HG03439 (cell line): ENCODE results near the gene DLEC1.
"Not testable (repeated sequence)": the region's sequence is repeated elsewhere in the genome, so short reads cannot be mapped to it uniquely, and the experiment has no call there.

Experiments
- ATAC-seq: cut with Tn5 transposase; IDR thresholded peaks from one replicate; pipeline ENCODE4 v1.9.1; 2021; ENCODE audit warnings: mild to moderate bottlenecking, moderate library complexity; ENCODE audit not compliant: unreplicated experiment

DLEC1 gene

DNA sequence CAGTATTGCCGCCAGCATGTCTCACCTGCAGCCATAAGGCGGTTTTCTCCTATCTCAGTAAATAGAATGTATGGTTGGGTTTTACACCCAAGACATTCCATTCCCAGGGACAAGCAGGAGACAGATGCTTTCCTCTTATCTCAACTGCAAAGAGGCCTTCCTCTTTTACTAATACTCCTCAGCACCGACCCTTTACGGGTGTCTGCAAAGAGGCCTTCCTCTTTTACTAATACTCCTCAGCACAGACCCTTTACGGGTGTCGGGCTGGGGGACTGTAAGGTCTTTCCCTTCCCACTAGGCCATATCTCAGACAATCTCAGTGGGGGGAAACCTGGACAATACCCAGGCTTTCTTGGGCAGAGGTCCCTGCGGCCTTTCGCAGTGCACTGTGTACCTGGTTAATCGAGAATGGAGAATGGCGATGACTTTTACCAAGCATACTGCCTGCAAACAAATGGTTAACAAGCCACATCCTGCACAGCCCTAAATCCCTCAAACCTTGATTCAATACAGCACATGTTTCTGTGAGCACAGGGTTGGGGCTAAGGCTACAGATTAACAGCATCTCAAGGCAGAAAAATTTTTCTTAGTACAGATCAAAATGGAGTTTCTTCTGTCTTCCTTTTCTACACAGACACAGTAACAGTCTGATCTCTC lies 96.7 kb downstream of the DLEC1 start:
- not testable (repeated sequence) for ATAC-seq

DNA sequence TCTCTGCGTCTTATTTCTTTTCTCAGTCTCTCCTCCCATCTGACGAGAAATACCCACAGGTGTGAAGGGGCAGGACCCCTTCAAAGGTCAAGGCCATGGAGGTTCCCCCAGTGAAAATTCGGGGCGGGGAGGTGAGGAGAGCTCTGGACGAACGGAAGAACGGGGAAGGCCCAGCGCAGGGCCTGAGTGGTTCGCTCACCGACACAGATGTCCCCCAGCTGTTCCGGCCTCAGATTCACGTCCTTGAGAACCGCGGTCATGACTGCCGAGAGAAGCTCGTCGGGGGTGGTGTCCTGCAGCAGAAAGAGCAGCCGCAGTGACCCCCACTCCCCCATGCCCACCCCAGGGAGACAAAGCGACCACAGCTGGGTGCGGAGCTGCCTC lies 97.4 kb downstream of the DLEC1 start:
- no peak for ATAC-seq

DNA sequence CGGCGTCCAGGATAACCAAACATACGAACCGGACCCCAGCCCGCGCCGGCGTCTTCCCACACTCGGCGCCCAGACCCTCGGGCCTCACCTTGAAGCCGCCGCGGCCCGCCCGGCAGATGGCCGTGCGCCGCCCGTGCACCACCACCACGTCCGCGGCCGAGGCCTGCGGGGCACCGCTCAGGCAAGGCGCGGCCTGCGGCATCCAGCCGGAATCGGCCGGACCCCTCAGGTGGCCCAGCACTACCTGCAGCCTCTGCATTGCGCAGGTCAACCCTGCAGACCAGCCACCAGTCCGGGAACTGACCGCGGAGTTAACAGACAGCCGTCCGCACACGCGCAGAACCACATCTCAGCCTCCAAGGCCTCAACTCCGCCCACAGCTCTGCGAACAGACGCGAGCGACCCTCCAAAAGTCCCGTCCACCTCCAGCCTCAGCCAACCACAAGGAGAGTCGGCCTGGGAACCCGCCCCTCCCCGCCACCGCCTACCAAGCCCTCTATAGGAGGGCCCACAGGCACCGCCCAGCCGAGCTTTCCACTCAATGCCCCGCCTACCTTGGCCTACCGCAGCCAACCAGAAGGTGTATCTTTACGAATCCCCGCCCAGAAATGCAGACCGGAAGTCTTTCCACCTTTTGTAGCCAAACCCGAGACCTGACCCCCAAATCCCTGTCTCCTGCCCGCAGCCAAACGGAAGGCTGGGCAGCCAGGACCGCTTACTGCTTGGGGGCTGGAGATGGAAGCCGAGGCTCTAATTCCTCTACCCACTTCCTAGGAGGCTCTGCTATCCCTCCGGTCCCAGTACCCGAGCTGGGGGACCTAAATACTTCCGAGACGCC lies 98.0 kb downstream of the DLEC1 start, which contains the start of gene ACAA1:
Gene ACAA1, minus strand, starts transcription at position 351 of the 838 bp plus-strand sequence. Its CDS starts 92 bp downstream, at position 259.
- ATAC-seq = peak; percentile 87

DNA sequence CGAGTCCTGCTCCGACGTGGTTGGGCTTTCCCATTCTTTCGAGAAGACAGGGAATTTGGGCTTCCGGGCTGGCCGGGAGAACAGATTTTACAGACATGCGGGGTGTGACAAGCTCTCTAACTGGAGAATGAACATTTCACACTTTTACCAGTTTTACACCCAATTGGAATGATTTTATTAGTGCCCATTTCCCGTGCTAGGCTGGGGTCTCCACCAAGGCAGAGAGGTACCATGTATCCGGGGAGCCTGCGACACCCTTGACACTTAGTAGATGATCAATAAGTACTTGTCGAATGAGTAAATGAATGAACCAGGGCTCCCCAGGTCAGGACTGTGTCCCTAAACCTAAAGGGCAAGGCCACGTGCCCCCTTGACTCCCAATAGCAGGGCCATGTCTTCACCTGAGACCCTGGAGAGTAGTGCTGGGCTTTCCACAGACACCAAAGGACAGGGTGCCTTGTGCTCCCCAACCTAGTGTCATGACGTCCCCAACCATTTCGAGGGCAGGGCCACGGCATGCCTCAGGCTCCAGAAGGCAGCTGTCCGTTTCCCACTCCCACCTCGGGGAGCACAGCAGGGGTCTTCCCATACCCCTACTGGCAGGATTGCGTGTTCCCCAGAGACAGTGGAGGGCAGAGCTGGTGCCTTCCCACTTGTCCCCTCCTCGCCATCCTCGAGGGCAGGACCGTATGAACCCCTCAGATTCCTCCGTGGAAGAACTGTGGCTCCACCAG lies 98.8 kb downstream of the DLEC1 start:
- no peak for ATAC-seq

DNA sequence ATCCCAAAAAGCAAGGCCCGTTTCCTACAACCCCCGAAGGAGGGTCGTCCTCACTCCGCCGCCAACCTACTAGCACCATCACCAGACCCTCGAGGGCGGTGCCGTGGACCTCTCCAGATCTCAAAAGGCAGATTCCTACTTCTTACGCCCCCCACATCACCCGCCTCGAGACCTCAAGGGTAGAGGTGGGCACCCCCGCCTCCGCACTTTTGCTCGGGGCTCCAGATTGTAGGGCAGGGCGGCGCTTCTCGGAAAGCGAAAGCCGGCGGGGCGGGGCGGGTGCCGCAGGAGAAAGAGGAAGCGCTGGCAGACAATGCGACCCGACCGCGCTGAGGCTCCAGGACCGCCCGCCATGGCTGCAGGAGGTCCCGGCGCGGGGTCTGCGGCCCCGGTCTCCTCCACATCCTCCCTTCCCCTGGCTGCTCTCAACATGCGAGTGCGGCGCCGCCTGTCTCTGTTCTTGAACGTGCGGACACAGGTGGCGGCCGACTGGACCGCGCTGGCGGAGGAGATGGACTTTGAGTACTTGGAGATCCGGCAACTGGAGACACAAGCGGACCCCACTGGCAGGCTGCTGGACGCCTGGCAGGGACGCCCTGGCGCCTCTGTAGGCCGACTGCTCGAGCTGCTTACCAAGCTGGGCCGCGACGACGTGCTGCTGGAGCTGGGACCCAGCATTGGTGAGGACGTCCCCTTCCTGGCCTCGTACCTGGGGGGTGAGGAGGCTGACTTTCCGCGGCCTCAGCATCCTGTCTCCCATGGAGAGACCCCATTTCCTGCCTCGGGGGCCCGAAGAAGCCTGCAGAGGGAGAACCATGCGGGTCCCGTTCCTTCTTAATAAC lies 99.6 kb downstream of the DLEC1 start, which contains the start of gene MYD88:
Gene MYD88, plus strand, starts transcription at position 313 of the 842 bp plus-strand sequence. Its CDS starts 40 bp downstream, at position 353.
- ATAC-seq = peak; percentile 45

DNA sequence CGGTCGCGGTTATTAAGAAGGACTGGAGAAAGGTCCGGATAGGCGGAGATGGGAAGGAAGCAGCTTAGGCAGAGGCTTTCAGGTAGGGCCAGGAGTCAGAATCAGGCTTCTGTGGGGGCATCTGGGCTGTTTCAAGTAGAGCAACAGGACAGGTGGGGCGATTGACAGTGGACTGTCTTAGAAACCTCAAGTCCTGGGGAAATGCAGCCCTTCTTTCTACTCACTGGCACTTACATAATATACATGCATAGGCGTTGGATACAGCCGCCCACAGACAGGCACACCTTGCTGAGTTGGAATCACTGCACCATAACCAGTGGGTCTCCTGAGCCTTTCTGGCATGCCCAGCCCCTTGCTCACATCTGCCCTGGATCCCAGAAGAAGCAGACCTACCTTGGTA lies 100.2 kb downstream of the DLEC1 start:
- ATAC-seq = no peak

DNA sequence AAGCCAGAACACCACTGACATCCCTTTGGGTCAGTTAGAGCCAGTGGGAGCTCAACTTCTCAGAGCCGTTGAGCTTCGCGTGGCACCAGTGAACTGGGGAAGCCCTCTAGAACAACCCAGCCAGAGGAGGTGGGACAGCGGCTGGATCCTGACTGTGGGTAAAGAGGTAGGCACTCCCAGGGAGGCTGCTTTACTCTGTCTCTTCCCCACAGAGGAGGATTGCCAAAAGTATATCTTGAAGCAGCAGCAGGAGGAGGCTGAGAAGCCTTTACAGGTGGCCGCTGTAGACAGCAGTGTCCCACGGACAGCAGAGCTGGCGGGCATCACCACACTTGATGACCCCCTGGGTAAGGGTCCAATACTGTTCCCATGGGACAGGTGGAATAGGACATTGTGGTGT lies 100.6 kb downstream of the DLEC1 start:
- ATAC-seq = no peak

DNA sequence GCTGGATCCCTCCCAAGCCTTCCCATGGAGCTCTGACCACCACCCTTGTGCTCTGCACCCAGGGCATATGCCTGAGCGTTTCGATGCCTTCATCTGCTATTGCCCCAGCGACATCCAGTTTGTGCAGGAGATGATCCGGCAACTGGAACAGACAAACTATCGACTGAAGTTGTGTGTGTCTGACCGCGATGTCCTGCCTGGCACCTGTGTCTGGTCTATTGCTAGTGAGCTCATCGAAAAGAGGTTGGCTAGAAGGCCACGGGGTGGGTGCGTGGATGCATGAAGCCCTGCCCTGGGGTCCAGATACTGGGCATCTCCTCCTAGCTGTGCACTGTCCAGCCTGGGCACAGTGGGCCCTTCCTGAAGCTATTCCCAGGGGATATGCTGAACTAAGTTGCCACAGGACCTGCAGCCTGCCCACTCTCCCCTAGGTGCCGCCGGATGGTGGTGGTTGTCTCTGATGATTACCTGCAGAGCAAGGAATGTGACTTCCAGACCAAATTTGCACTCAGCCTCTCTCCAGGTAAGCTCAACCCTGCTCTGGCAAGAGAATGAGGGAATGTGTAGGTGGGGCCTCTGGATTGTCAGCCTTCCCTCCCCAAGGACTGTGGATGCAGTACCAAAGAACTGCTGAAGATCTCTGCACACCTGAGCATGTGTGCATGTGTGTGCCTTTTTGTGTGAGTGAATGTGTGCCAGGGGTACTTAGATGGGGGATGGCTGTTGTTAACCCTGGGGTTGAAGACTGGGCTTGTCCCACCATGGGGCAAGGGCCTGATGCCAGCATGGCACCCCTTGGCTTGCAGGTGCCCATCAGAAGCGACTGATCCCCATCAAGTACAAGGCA lies 101.5 kb downstream of the DLEC1 start:
- ATAC-seq = no peak

DNA sequence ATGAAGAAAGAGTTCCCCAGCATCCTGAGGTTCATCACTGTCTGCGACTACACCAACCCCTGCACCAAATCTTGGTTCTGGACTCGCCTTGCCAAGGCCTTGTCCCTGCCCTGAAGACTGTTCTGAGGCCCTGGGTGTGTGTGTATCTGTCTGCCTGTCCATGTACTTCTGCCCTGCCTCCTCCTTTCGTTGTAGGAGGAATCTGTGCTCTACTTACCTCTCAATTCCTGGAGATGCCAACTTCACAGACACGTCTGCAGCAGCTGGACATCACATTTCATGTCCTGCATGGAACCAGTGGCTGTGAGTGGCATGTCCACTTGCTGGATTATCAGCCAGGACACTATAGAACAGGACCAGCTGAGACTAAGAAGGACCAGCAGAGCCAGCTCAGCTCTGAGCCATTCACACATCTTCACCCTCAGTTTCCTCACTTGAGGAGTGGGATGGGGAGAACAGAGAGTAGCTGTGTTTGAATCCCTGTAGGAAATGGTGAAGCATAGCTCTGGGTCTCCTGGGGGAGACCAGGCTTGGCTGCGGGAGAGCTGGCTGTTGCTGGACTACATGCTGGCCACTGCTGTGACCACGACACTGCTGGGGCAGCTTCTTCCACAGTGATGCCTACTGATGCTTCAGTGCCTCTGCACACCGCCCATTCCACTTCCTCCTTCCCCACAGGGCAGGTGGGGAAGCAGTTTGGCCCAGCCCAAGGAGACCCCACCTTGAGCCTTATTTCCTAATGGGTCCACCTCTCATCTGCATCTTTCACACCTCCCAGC lies 102.4 kb downstream of the DLEC1 start:
- ATAC-seq = no peak

DNA sequence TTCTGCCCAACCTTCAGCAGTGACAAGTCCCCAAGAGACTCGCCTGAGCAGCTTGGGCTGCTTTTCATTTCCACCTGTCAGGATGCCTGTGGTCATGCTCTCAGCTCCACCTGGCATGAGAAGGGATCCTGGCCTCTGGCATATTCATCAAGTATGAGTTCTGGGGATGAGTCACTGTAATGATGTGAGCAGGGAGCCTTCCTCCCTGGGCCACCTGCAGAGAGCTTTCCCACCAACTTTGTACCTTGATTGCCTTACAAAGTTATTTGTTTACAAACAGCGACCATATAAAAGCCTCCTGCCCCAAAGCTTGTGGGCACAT lies 102.9 kb downstream of the DLEC1 start:
- ATAC-seq = no peak

DNA sequence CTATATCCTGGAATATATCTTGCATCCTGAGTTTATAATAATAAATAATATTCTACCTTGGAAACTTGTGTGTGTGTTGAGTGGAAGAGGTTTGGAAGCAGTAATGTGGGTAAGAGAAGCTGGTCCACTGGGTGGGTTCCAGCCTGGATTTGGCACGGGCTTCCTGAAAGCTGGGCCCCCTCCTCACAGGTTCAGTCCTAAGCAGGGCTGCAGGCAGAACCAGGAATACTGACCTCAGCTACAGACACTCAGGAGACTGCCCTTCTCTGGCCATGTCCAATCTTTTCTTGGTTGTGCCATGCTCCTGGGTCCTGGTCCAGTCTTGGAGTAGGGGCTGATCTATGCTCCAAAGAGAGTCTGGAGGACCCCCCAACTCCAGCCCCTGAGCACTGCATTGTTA lies 104.0 kb downstream of the DLEC1 start:
- ATAC-seq = no peak

DNA sequence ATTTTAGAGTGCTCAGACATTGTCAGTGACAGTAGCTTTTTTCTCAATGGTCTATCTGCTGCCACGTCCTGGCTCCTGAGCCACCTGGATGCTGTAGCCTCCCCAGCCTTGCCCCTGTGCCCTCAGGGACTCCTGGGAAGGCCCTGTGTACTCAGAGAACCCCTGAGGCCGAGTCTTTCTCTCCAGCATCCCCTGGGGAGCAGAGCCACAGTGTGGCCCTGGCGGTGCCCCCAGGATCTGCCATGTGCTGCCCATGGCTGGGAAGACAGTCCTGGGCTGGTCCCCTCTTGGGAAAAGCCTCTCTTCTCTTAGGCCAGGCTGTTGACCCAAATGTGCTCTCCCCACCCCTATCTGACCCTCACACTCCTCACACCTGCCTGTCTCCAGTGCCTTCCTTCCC lies 104.5 kb downstream of the DLEC1 start:
- ATAC-seq = no peak

DNA sequence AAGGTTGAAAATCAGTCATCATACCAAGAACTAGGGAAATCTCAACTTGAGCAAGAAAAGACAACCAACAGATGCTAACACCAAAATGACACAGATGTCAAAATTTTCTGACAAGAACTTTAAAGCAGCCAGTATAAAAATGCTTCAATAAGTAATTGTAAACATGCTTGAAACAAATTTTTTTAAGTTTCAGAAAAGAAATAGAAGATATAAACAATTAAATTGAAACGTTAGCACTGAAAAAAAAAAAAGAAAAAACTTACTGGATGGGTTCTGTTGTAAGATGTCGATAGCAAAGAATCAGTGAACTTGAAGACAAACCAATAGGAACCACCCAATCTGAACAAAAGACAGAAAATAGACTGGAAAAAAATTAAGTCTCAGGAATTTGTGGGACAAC lies 107.5 kb downstream of the DLEC1 start:
- no peak for ATAC-seq

DNA sequence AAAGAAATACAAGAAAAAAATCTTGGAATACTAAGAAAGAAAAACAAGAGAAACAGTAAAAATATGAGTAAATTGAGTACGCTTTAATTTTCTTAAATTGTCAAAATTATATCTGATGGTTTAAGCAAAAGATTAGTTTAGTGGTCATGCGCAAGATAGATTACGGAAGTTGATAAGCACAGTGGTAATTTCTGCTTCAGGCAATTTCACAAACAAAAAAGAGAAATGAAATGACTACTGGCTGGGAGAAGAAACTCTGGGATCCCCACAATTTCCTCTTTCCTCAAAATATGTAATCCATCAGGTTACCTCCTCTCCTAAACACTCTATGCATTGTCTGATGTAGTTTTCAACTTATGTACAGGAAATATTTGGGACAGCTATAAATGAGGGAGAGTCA lies 108.4 kb downstream of the DLEC1 start:
- ATAC-seq = no peak

DNA sequence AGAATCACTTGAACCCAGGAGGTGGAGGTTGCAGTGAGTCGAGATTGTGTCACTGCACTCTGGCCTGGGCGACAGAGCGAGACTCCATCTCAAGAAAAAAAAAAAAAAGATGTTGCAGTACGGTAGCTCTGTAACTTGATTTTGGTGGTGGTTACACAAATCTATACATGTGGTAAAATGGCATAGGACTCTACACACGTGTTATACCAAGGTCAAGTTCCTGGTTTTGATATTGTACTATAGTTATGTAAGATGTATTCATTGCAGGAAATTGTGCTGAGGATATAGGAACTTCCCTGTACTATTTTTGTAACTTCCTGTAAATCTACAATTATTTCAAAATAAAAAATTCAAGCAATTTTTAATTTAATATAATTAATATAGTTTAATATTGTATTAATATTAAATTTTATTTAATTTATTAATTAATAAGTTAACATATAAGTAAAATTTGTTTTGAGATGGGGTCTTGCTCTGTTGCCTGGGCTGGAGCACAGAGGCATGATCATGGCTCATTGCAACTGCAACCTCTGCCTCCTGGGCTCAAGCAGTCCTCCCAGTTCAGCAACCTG lies 109.4 kb downstream of the DLEC1 start:
- no peak for ATAC-seq

DNA sequence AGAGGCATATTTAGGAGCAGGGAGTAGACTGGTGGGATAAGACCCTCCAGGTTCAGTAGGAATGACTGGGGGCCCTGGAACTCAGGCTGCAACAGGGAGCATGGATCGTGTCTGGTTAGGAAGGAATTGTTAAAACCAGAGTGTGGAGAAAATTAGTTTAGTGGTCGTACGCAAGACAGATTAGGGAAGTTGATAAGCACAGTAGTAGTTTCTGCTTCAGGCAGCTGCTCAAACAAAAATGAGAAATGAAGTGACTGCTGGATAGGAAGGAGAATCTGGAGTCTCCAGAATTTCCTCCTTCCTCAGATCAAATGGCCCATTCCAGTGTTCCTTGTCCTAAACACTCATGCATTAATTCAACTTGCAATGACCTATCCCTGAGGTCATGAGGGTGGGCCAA lies 110.7 kb downstream of the DLEC1 start:
- ATAC-seq = no peak

DNA sequence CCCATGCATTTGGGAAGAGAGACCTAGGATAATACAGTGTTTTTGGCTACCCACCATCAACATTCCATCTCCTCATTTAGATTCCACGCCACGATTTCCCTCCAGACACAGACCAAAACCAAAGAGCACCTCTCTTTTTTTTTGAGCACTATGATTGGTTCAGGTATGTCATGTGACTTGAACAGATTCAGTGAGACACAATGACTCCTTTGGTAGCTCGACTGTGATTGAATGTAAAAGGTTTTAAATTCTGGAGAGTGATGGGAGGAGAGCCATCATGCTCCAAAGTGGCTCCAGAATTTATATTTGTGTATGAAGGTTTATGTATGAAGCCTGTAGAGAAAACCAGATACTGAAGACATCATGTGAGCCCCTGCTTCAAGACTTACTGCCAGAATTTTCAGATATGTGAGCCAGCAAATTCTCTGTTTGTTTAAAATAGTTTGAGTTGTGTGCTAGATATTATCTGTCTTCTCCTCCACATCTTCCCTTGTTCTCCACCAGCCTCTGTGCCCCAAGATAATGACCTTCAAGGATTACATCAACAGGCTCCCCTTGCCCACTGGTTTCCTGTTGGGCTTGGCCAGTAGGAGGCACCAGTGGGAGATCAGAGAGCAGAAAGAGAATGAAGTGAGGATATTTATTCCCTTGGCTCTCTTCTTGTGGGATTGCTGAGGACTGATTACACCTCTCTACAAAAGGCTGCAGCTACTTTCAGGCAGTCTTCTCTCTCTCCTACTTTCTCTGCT lies 111.9 kb downstream of the DLEC1 start:
- no peak for ATAC-seq

DNA sequence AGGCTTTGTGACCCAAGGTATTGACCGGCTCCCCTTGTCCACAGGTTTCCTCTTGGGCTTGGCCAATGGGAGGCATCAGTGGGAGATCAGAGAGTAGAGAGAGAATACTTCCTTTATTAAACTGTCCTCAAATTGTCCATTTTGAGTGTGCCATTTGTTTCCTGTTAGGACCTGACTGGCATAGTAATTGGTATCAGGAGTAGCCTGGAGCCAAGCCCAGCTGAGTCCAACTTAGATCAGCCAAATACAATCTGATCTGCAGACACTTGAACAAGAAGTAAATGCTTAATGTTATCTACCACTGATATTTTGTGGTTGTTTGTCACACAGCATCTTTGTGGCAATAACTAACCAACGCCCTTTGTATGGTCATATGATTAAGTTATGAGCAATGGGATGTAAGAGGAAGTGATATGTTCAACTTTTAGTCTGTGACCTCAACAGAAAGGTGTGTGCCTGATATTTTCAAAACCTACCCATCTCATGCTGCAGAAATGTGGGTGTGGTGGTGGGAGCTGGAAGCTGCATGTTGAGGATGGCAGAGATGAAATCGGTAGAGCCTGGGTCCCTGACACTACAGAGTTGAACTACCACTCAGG lies 112.8 kb downstream of the DLEC1 start:
- ATAC-seq = no peak
